ENCODE measurements around the gene APBA3.
A peak's percentile ranks its signal among the peaks of the same experiment; 100 is the strongest.

Gene APBA3

GRCh38 chr19:3803986-3804385 lies 42.5 kb upstream of the APBA3 start:
- no peak overlapping the region for H3K9ac ChIP-seq (ENCODE audit: low read length in 5 of 5)
- H3K9me3 ChIP-seq (ENCODE audit: control insufficient read depth in 5 of 5, low read length in 5 of 5), result peaks cover 0 to 9% (median 0%) of the 10 kb centered on the region in 5 donors
- H3K4me3 ChIP-seq (ENCODE audit: low read depth in 1 of 5, low read length in 5 of 5), result no peak overlapping the region
- H3K36me3 ChIP-seq (ENCODE audit: control insufficient read depth in 5 of 5, insufficient read depth in 5 of 5, low read length in 5 of 5), result no peaks in the 10 kb centered on the region
- peaks cover 0 to 12% (median 7%) of the 10 kb centered on the region in 5 donors for H3K4me1 ChIP-seq (ENCODE audit: control insufficient read depth in 5 of 5, insufficient read depth in 5 of 5, low read length in 5 of 5)
- peaks cover 5 to 37% (median 28%) of the 10 kb centered on the region in 5 donors for H3K27me3 ChIP-seq (ENCODE audit: control insufficient read depth in 5 of 5, insufficient read depth in 4 of 5, low read length in 5 of 5)
- no peak overlapping the region for H3K27ac ChIP-seq (ENCODE audit: low read depth, low read length)

DNA sequence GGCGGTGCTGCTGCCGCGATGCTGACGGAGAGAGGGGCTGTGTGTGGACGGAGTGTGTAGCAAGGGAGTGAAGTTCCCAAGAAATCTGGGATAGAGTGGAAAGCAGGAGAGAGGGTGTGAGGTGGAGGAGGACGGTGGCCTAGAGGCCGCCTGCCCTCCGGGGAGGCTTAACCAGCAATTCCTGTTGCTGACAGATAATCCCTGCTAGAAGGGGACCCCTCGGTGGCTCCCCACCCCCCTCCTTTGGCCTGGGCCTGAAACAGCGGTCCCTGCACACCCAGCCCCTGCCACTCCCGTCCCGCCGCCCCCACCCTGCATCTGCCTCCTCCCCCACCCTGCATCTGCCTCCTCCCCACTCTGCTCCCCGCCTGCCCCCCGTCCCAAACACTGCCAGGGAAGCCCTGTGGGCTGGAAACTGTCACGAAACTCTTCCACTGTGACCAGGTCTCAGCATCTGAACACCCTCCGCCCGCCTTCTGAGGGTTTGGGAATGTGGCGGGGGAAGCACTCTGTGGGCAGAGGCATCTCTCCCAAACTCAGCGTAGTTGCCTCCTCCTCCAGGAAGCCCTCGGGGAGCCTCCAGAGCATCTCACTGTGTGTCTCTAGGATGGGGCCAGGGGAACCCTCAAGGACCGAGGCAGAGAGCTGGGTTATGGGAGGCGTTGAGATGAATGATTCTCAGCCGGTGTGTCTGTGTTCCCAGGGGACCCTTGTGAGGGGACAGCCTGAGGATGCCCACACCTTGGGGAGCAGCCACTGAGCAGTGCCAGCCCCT lies 41.8 kb upstream of the APBA3 start:
- H3K4me1 ChIP-seq (ENCODE audit: control insufficient read depth in 5 of 5, insufficient read depth in 5 of 5, low read length in 5 of 5), result peaks cover 0 to 12% (median 7%) of the 10 kb centered on the region in 5 donors
- peaks cover 5 to 37% (median 30%) of the 10 kb centered on the region in 5 donors for H3K27me3 ChIP-seq (ENCODE audit: control insufficient read depth in 5 of 5, insufficient read depth in 4 of 5, low read length in 5 of 5)
- no peak overlapping the region for H3K9ac ChIP-seq (ENCODE audit: low read length in 5 of 5)
- H3K4me3 ChIP-seq (ENCODE audit: low read depth in 1 of 5, low read length in 5 of 5), result no peak overlapping the region
- H3K27ac ChIP-seq (ENCODE audit: low read depth, low read length), result no peak overlapping the region
- H3K36me3 ChIP-seq (ENCODE audit: control insufficient read depth in 5 of 5, insufficient read depth in 5 of 5, low read length in 5 of 5), result no peaks in the 10 kb centered on the region
- peaks cover 0 to 9% (median 0%) of the 10 kb centered on the region in 5 donors for H3K9me3 ChIP-seq (ENCODE audit: control insufficient read depth in 5 of 5, low read length in 5 of 5)

DNA sequence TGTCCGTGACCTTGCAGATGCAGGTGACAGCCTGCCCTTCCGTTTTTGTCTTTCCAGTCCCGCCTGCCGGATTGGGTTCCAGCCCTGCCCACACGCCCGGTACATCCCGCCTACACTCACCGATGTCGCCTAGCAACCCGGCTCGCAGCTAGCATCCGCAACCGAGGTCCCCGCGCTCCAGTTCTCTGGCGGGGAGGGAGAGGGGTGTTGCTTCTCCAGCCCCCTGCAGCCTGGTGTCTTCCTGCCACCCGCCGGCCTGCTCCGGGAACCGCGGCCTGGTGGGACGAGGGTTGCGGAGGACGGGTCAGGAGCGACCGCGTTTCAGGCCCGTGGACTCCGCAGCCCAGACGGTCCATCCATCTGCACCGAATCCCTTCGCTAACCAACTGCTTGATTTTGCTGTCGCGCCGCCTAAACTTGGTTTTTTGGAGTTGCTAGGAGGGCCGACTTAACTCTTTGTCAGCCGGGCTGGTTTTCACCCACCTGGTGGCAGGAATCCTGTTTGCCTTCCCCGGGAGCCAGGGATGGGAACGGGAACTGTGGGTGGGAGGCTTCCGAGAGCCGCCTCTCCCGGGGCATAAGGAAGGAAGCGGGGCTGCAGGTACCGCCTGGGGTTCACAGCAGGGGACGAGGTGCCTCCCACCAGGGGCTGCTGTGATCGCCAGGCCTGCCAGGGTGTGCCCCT lies 40.1 kb upstream of the APBA3 start:
- H3K4me1 ChIP-seq (ENCODE audit: control insufficient read depth in 5 of 5, insufficient read depth in 5 of 5, low read length in 5 of 5), result peaks cover 0 to 10% (median 7%) of the 10 kb centered on the region in 5 donors
- H3K27ac ChIP-seq (ENCODE audit: low read depth, low read length), result no peak overlapping the region
- peaks cover 5 to 37% (median 29%) of the 10 kb centered on the region in 5 donors for H3K27me3 ChIP-seq (ENCODE audit: control insufficient read depth in 5 of 5, insufficient read depth in 4 of 5, low read length in 5 of 5)
- H3K36me3 ChIP-seq (ENCODE audit: control insufficient read depth in 5 of 5, insufficient read depth in 5 of 5, low read length in 5 of 5), result no peaks in the 10 kb centered on the region
- peak overlapping the region in 2 of 5 donors; percentile 18 to 34 for H3K4me3 ChIP-seq (ENCODE audit: low read depth in 1 of 5, low read length in 5 of 5)
- H3K9ac ChIP-seq (ENCODE audit: low read length in 5 of 5), result no peak overlapping the region
- H3K9me3 ChIP-seq (ENCODE audit: control insufficient read depth in 5 of 5, low read length in 5 of 5), result peaks cover 0 to 5% (median 4%) of the 10 kb centered on the region in 5 donors

DNA sequence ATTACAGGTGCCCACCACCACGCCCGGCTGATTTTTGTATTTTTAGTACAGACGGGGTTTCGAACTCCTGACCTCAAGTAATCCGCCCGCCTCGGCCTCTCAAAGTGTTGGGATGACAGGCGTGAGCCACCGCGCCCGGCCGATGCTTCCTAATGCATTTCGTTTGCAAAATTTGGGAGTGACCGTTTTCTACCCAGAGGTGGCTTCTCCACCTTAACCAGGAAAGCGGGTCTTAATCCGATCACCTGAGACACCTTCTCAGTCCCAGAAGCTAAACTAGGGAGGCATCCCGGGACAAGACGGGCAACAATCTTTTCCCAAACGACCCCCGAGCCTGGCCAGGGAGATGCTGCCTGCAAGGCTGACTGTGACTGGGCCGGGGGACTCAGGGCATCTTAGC lies 39.5 kb upstream of the APBA3 start:
- H3K27me3 ChIP-seq (ENCODE audit: control insufficient read depth in 5 of 5, insufficient read depth in 4 of 5, low read length in 5 of 5), result peaks cover 5 to 37% (median 29%) of the 10 kb centered on the region in 5 donors
- peak overlapping the region in 1 of 5 donors; percentile 34 for H3K4me3 ChIP-seq (ENCODE audit: low read depth in 1 of 5, low read length in 5 of 5)
- H3K27ac ChIP-seq (ENCODE audit: low read depth, low read length), result no peak overlapping the region
- peaks cover 0 to 9% (median 9%) of the 10 kb centered on the region in 5 donors for H3K9me3 ChIP-seq (ENCODE audit: control insufficient read depth in 5 of 5, low read length in 5 of 5)
- no peaks in the 10 kb centered on the region for H3K36me3 ChIP-seq (ENCODE audit: control insufficient read depth in 5 of 5, insufficient read depth in 5 of 5, low read length in 5 of 5)
- H3K9ac ChIP-seq (ENCODE audit: low read length in 5 of 5), result no peak overlapping the region
- H3K4me1 ChIP-seq (ENCODE audit: control insufficient read depth in 5 of 5, insufficient read depth in 5 of 5, low read length in 5 of 5), result peaks cover 0 to 10% (median 7%) of the 10 kb centered on the region in 5 donors

GRCh38 chr19:3798137-3798536 lies 36.6 kb upstream of the APBA3 start:
- no peak overlapping the region for H3K27ac ChIP-seq (ENCODE audit: low read depth, low read length)
- no peaks in the 10 kb centered on the region for H3K36me3 ChIP-seq (ENCODE audit: control insufficient read depth in 5 of 5, insufficient read depth in 5 of 5, low read length in 5 of 5)
- peaks cover 0 to 10% (median 7%) of the 10 kb centered on the region in 5 donors for H3K4me1 ChIP-seq (ENCODE audit: control insufficient read depth in 5 of 5, insufficient read depth in 5 of 5, low read length in 5 of 5)
- H3K9me3 ChIP-seq (ENCODE audit: control insufficient read depth in 5 of 5, low read length in 5 of 5), result peaks cover 0 to 10% (median 9%) of the 10 kb centered on the region in 5 donors
- H3K9ac ChIP-seq (ENCODE audit: low read length in 5 of 5), result no peak overlapping the region
- no peak overlapping the region for H3K4me3 ChIP-seq (ENCODE audit: low read depth in 1 of 5, low read length in 5 of 5)
- peaks cover 5 to 27% (median 20%) of the 10 kb centered on the region in 5 donors for H3K27me3 ChIP-seq (ENCODE audit: control insufficient read depth in 5 of 5, insufficient read depth in 4 of 5, low read length in 5 of 5)

GRCh38 chr19:3796358-3796757 lies 34.9 kb upstream of the APBA3 start:
- Histone ChIP-seq H3K27me3 (ENCODE audit: control insufficient read depth in 5 of 5, insufficient read depth in 4 of 5, low read length in 5 of 5) (peaks cover 0 to 13% (median 13%) of the 10 kb centered on the region in 5 donors), H3K36me3 (ENCODE audit: control insufficient read depth in 5 of 5, insufficient read depth in 5 of 5, low read length in 5 of 5) (no peaks in the 10 kb centered on the region), H3K4me1 (ENCODE audit: control insufficient read depth in 5 of 5, insufficient read depth in 5 of 5, low read length in 5 of 5) (peaks cover 0 to 4% (median 2%) of the 10 kb centered on the region in 5 donors), H3K9me3 (ENCODE audit: control insufficient read depth in 5 of 5, low read length in 5 of 5) (peaks cover 0 to 11% (median 9%) of the 10 kb centered on the region in 5 donors), H3K27ac (ENCODE audit: low read depth, low read length) (no peak overlapping the region), H3K4me3 (ENCODE audit: low read depth in 1 of 5, low read length in 5 of 5) (no peak overlapping the region), H3K9ac (ENCODE audit: low read length in 5 of 5) (no peak overlapping the region)

DNA sequence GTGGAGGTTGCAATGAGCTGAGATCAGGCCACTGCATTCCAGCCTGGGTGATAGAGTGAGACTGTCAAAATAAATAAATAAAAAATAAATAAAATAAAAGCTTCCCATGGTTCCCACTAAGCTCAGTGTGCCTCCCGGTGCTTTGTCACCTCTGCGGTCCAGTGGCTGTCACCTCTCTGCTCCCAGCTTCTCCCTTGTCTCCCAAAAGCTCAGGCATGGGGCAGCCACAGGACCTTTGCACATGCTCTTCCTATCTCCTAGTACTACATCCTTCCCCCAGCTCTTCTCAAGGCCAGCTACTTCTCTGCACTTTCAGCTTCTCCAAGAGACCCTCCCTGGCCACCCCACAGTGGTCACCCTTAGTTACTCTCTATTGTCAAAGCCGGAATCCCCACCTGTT lies 32.3 kb upstream of the APBA3 start:
- H3K9ac ChIP-seq (ENCODE audit: low read length in 5 of 5), result no peak overlapping the region
- H3K27ac ChIP-seq (ENCODE audit: low read depth, low read length), result no peak overlapping the region
- H3K9me3 ChIP-seq (ENCODE audit: control insufficient read depth in 5 of 5, low read length in 5 of 5), result peaks cover 4 to 21% (median 16%) of the 10 kb centered on the region in 5 donors
- no peaks in the 10 kb centered on the region for H3K4me1 ChIP-seq (ENCODE audit: control insufficient read depth in 5 of 5, insufficient read depth in 5 of 5, low read length in 5 of 5)
- peaks cover 0 to 7% (median 4%) of the 10 kb centered on the region in 5 donors for H3K27me3 ChIP-seq (ENCODE audit: control insufficient read depth in 5 of 5, insufficient read depth in 4 of 5, low read length in 5 of 5)
- H3K4me3 ChIP-seq (ENCODE audit: low read depth in 1 of 5, low read length in 5 of 5), result no peak overlapping the region
- no peaks in the 10 kb centered on the region for H3K36me3 ChIP-seq (ENCODE audit: control insufficient read depth in 5 of 5, insufficient read depth in 5 of 5, low read length in 5 of 5)

GRCh38 chr19:3792114-3792513 lies 30.6 kb upstream of the APBA3 start:
- Histone ChIP-seq H3K27ac (ENCODE audit: low read depth, low read length) (no peak overlapping the region), H3K4me1 (ENCODE audit: control insufficient read depth in 5 of 5, insufficient read depth in 5 of 5, low read length in 5 of 5) (no peaks in the 10 kb centered on the region)

GRCh38 chr19:3790941-3791340 lies 29.4 kb upstream of the APBA3 start:
- peaks cover 0 to 12% (median 9%) of the 10 kb centered on the region in 5 donors for H3K9me3 ChIP-seq (ENCODE audit: control insufficient read depth in 5 of 5, low read length in 5 of 5)
- no peak overlapping the region for H3K9ac ChIP-seq (ENCODE audit: low read length in 5 of 5)
- peaks cover 0 to 10% (median 4%) of the 10 kb centered on the region in 5 donors for H3K27me3 ChIP-seq (ENCODE audit: control insufficient read depth in 5 of 5, insufficient read depth in 4 of 5, low read length in 5 of 5)
- no peak overlapping the region for H3K4me3 ChIP-seq (ENCODE audit: low read depth in 1 of 5, low read length in 5 of 5)
- no peaks in the 10 kb centered on the region for H3K36me3 ChIP-seq (ENCODE audit: control insufficient read depth in 5 of 5, insufficient read depth in 5 of 5, low read length in 5 of 5)
- H3K27ac ChIP-seq (ENCODE audit: low read depth, low read length), result no peak overlapping the region
- H3K4me1 ChIP-seq (ENCODE audit: control insufficient read depth in 5 of 5, insufficient read depth in 5 of 5, low read length in 5 of 5), result peaks cover 0 to 2% (median 0%) of the 10 kb centered on the region in 5 donors

More at GRCh38 chr19:3792114-3792513, 30.6 kb upstream of the APBA3 start:
- H3K27me3 ChIP-seq (ENCODE audit: control insufficient read depth in 5 of 5, insufficient read depth in 4 of 5, low read length in 5 of 5), result peaks cover 0 to 7% (median 4%) of the 10 kb centered on the region in 5 donors
- H3K9ac ChIP-seq (ENCODE audit: low read length in 5 of 5), result no peak overlapping the region
- H3K9me3 ChIP-seq (ENCODE audit: control insufficient read depth in 5 of 5, low read length in 5 of 5), result peaks cover 4 to 21% (median 16%) of the 10 kb centered on the region in 5 donors
- no peak overlapping the region for H3K4me3 ChIP-seq (ENCODE audit: low read depth in 1 of 5, low read length in 5 of 5)
- H3K36me3 ChIP-seq (ENCODE audit: control insufficient read depth in 5 of 5, insufficient read depth in 5 of 5, low read length in 5 of 5), result no peaks in the 10 kb centered on the region
